Muscle of back (tissue), 11 donors: ENCODE results near the gene SLC37A1. TPM values are rescaled to one million over a fixed set of nuclear protein-coding genes. Genes with fewer than 3 reads are reported as not detected.

Experiments used
- DNase-seq, 3 donors: peaks; one replicate each; pipeline versions ENCODE4 v3.0.0 to v3.0.0-alpha.2; 2013
- polyA plus RNA-seq, 10 donors: library from polyadenylated mRNA; unstranded; fragments of 120-200 nt; gene quantifications; one replicate each; pipeline ENCODE4 v1.2.1, GENCODE V29; 2013; ENCODE audit not compliant: insufficient read length in 10 of 10

SLC37A1 gene
- polyA plus RNA-seq, 10 donors = 1.9 to 3.2 (median 2.6) TPM

GRCh38 chr21:42478504-42478903 lies 35.1 kb upstream of the SLC37A1 start:
- no peak for DNase-seq

- no peak for DNase-seq
Measured at GRCh38 chr21:42479582-42479981, 34.1 kb upstream of the SLC37A1 start.

- no peak for DNase-seq
Measured at GRCh38 chr21:42480736-42481135, 32.9 kb upstream of the SLC37A1 start.

- DNase-seq = no peak
Measured at GRCh38 chr21:42481169-42481568, 32.5 kb upstream of the SLC37A1 start.

DNA sequence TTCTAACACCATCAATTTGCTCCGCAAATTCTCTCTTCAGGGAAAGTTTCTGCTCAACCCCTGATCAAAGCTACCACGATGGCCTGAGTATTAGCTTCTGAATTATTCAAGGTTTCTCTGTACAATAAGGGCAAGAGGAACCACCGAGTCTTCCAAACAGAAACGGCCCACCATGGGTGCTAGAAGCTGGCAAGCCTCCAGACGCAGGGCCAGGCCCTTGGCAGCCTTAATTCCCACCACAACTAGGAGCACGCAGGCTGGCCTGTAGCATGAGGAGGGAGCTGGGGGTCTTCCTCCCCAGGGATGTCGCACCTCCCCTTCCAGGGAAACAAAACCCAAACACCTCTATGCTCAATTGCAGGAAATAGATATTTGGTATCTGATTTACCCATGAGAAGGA lies 28.7 kb upstream of the SLC37A1 start:
- DNase-seq = no peak

GRCh38 chr21:42486072-42486471 lies 27.6 kb upstream of the SLC37A1 start:
- DNase-seq = no peak

DNA sequence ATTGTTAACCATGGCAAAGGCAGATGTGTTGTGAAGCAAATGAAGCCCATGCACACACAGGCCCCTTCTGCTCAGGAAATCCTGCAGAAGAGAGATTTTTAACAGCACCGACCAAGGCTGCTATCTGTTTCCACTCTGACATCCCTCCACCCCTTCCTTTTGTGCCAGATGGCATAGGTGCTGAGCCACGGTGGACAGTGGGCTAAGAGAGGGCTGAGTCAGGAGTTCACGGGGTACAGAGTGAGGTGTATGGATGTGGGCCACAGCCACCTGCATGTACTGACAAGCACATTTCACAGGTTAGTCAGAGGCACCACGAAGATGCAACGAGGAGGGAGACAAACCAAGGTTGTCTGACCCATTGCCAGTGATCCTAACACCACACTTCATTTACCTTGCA lies 27.1 kb upstream of the SLC37A1 start:
- no peak for DNase-seq

DNA sequence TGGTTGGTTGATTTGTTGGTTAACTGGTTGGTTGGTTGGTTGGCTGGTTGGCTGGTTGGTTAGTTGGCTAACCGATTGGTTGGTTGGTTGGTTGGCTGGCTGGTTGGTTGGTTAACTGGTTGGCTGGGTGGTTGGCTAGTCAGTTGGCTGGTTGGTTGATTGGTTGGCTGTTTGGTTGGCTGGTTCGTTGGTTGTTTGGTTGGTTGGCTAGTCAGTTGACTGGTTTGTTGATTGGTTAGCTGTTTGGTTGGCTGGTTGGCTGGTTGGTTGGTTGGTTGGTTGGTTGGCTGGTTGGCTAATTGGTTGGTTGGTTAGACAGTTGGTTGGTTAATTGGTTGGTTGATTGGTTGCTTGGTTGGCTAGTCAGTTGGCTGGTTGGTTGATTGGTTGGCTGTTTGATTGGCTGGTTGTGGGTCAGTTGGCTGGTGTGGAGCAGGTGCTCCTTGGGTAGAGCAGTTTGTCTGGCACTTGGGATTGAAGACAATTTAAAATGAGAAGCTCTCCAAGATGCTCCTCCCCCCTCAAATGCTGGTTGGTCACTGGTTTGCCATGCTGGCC lies 24.6 kb upstream of the SLC37A1 start:
- DNase-seq = no peak

DNA sequence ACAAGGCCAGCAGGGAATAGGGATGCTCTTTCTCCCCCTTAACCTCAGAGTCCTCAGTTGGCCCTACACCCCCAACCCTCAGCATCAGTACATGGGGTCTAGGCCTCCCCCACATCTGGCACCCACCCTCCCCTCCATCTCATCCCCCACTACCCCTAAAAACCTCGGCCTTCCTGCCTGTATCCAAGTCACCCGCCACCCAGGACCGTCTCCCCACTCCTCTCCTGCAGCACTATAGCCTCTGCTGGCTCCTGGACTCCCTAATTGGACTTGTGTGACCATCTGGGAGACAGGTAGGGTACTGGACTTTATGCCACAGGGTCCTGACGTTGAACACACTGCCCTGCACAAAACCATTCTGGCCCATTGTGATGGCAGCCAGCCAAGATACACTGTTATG lies 23.7 kb upstream of the SLC37A1 start:
- no peak for DNase-seq

DNA sequence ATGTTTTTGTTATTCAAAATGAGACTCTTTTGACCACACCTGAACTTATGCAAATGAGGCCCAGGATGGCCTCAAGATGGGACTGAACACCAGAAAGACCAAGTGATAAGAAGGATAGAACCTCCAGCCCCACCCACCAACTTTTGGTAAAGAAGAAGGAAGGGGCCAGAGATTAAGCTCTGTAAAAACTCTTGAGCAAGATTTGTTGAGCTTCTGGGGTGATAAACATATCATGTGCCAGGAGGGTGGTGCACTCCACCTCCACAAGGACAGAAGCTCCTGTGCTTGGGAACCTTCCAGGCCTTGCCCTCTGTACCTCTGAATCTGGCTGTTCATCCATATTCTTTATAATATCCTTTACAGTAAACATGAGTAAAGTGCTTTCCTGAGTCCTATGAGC lies 22.9 kb upstream of the SLC37A1 start:
- no peak for DNase-seq

DNA sequence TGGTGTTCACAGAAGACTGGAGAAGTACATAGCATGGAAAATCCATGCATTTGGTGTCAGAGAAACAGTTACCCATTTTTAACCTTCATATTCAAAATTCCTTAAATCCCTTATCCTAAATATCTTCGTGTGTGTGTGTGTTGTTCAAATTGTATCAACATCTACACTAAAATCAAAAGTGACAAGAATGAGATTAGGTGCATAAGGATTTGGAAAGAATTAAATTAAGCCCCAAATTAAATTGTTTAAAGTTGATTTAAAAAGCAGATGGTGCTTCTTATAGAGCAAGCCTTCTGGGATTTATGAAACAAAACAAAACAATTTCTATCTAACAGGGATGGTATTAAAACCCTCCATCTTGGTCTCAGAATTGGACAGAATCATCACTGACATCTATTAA lies 22.3 kb upstream of the SLC37A1 start:
- no peak for DNase-seq

GRCh38 chr21:42492201-42492600 lies 21.5 kb upstream of the SLC37A1 start:
- no peak for DNase-seq

- DNase-seq = no peak
Measured at GRCh38 chr21:42493109-42494060, 20.3 kb upstream of the SLC37A1 start.

DNA sequence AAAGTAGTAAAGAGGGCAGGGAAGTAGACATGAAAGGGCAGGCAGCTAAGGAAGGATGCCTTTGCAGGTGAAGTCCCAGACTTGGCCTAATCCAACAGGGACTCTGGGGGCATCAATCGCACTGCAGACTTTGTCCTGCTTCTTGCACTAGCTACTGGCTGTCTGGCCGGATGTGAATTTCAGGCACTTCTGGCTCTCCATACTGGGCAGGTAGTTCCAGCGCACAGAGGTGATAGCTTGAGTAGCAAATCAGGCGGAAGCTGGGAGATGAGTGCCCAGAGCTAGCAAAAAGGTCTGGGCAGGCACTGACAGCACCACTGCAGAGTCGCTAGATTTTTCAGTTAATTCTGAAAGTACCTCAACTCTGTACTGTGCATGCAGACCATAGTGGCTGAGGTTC lies 18.6 kb upstream of the SLC37A1 start:
- DNase-seq = no peak

DNA sequence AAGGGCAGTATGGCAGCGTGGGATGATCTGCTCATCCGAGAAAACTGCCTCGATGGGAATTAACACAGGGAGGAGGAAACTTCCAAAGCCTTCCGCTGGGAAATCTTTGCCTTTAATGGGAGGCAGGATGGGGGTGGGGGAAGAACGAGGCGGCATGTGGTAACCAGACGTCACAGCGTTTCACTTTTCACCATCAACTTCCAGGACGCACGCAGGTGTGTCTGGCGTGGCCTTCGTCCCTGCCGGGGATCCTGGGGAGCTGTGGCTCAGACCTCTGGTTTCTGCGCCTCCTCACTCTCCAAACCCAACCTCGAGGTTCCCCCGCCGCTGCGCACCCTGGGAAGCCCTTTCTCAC lies 17.9 kb upstream of the SLC37A1 start:
- no peak for DNase-seq

- DNase-seq = peak; percentile 98 to 100 (median 99)
Measured at GRCh38 chr21:42496120-42496838, 17.4 kb upstream of the SLC37A1 start, which contains the start of gene RSPH1. Gene RSPH1, minus strand, starts transcription at chr21:42496224. Its CDS starts 38 bp downstream, at chr21:42496186.

DNA sequence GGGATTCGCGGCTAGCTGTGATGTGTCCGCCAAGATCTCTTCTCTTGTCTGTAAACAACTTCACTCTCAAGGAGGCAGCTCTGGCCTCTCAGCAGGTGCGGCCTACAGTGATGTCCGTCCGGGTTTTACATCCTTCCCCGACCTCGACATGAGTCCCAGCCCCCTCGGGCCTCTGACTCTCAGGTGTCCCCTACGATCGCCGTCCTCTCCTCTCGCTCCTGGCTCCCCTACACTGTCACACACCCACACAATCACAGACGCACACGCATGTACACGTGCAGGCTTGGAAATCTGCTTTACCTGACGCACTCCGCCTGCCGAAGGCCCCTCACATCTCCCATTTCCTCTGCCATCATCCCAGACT lies 16.8 kb upstream of the SLC37A1 start:
- no peak for DNase-seq

- DNase-seq = no peak
Measured at GRCh38 chr21:42498012-42498411, 15.6 kb upstream of the SLC37A1 start.

DNA sequence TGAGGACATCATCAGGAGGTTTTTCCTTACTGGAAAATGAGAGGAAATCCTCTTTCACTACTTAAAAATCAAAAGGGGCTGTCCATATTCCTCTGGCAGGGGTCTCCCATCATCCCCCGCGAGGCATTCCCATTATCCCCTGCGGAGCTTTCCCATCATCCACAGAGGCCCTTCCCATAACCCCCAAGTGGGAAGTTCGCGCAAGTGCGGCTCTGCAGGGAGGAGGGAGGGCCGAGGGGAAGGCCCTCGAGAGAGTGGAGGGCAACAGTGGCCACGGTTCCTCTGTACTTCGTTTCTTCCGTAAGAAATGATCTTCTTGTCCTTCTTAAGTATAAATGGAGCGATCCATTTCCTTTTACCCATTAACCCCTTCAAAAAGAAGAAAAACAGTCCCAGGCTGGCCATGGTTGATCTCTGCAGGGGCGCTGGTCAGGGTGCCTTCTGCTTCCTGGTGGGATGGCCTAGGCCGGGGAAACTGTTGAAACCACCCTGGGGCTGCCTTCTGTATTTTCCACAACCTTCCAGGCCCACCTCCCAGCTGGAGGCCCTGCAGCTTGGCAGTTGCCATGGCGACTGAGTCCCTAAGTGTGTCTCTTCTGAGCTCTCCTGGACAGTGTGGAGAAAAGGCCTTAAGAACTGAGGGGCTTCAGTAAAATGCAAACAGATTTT lies 14.1 kb upstream of the SLC37A1 start:
- DNase-seq = no peak

DNA sequence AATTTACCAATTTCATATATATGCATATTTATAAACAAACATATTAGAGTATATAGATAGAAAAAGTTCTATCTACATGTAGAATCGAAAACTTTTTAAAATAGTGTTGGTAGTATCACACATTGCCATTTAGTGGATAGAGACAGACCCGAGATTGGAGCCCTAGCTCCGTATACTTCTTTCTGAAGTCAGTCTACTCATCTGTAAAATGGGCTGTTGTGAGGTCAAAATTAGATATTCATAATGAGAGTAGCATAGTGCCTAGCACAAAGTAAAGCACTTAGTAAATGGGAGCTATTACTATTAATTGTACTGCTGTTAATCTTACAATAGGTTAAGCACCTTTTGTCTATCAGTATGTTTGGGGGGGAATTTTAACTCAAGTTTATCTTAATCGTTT lies 13.4 kb upstream of the SLC37A1 start:
- no peak for DNase-seq

GRCh38 chr21:42500736-42501135 lies 12.9 kb upstream of the SLC37A1 start:
- DNase-seq = no peak

DNA sequence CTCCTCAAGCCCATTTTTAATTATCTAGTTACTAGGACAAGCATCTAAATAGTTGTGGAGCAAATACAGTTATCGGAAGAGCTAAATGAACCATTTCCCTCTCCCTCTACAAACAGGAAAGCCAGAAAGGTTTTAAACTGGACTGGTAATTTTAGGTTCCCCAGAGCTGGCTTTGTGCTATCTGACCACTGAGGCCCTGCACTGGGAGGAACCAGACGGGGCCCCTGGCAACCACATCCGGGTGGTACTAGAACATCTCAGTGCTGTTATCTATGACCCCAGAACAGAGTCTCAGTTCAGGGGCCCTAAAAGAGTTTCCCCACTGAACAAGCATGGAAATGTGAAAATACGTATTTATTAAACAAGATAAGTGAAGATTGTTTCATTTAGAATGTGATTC lies 9.9 kb upstream of the SLC37A1 start:
- no peak for DNase-seq
